H7 (cell line): ENCODE data around the gene HS6ST3. TPM values are rescaled to one million over a fixed set of nuclear protein-coding genes. Genes with fewer than 3 reads are reported as not detected.

ENCODE experiments used
- DNase-seq: peaks from one replicate; pipeline ENCODE4 v3.0.0; 2012
- H3K27me3 ChIP-seq: 2 replicates; pipeline ENCODE4 v1.6.0; 2011; ENCODE audit warnings: mild to moderate bottlenecking, low read length; ENCODE audit not compliant: control insufficient read depth, insufficient read depth
- H3K36me3 ChIP-seq: replicated peaks from 2 replicates; pipeline ENCODE4 v1.5.1; 2011; ENCODE audit warnings: low read length; ENCODE audit not compliant: control insufficient read depth, insufficient read depth
- H3K4me3 ChIP-seq: 2 replicates; pipeline ENCODE4 v1.5.1; 2011; ENCODE audit warnings: low read depth, mild to moderate bottlenecking, control low read depth, low read length, moderate library complexity; ENCODE audit not compliant: insufficient read depth
- total RNA-seq: library from RNA; depleted of rRNA; stranded (reverse); fragments of >200 nt; shearing (Covaris generic); gene quantifications from 2 replicates; pipeline ENCODE4 v1.2.3, GENCODE V29; 2014

The HS6ST3 gene
- total RNA-seq, 1 experiment from 2014 or later = 0.21 TPM

- H3K4me3 ChIP-seq = no peak overlapping the region
- H3K27me3 ChIP-seq = no peaks in the 10 kb centered on the region
- no peak for DNase-seq
- H3K36me3 ChIP-seq = no peaks in the 10 kb centered on the region
Observed at GRCh38 chr13:96792736-96793403, 703.0 kb downstream of the HS6ST3 start.

GRCh38 chr13:96793404-96793755 lies 703.5 kb downstream of the HS6ST3 start:
- H3K4me3 ChIP-seq = no peak overlapping the region
- H3K36me3 ChIP-seq = no peaks in the 10 kb centered on the region
- DNase-seq = no peak
- no peaks in the 10 kb centered on the region for H3K27me3 ChIP-seq

- DNase-seq = no peak
- no peaks in the 10 kb centered on the region for H3K27me3 ChIP-seq
- no peak overlapping the region for H3K4me3 ChIP-seq
Observed at GRCh38 chr13:96794669-96795068, 704.8 kb downstream of the HS6ST3 start.

GRCh38 chr13:96795670-96796069 lies 705.8 kb downstream of the HS6ST3 start:
- H3K27me3 ChIP-seq = no peaks in the 10 kb centered on the region
- DNase-seq = no peak
- no peak overlapping the region for H3K4me3 ChIP-seq
- H3K36me3 ChIP-seq = no peaks in the 10 kb centered on the region

More at GRCh38 chr13:96794669-96795068, 704.8 kb downstream of the HS6ST3 start:
- H3K36me3 ChIP-seq = no peaks in the 10 kb centered on the region

DNA sequence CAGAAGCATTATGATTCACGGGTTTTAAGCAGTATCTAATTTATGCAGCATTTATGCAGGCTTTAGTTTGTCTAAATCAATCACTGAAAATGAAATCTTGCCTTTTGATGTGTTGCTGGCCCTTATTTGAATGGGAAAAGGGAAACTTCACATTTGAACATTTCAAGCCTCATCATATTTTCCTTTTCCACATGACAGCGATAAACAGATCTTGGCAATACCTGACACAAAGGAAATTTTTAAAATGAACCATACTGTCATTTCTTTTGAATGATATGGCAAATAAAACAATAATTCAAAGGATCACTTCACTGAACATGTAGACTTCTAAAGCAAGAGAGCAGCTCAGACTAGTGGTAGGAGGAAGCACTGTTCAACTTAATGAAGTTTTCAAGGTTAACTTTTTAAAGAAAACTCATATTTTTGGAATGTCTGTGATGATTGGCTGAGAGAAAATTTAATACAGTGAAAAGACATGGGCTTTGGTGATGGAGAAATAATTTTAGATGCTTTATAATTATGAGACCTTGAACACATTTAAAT lies 706.3 kb downstream of the HS6ST3 start:
- Histone ChIP-seq H3K27me3 (no peaks in the 10 kb centered on the region), H3K36me3 (no peaks in the 10 kb centered on the region), H3K4me3 (no peak overlapping the region)
- no peak for DNase-seq

- H3K27me3 ChIP-seq = no peaks in the 10 kb centered on the region
- no peak for DNase-seq
- H3K36me3 ChIP-seq = no peaks in the 10 kb centered on the region
- H3K4me3 ChIP-seq = no peak overlapping the region
Observed at GRCh38 chr13:96797136-96797535, 707.2 kb downstream of the HS6ST3 start.

- no peak for DNase-seq
- Histone ChIP-seq H3K4me3 (no peak overlapping the region), H3K36me3 (no peaks in the 10 kb centered on the region), H3K27me3 (no peaks in the 10 kb centered on the region)
Observed at GRCh38 chr13:96803456-96804100, 713.7 kb downstream of the HS6ST3 start.

- DNase-seq = no peak
- Histone ChIP-seq H3K36me3 (no peaks in the 10 kb centered on the region), H3K27me3 (no peaks in the 10 kb centered on the region), H3K4me3 (no peak overlapping the region)
Observed at GRCh38 chr13:96804174-96804573, 714.3 kb downstream of the HS6ST3 start.

GRCh38 chr13:96806746-96807145 lies 716.8 kb downstream of the HS6ST3 start:
- no peak overlapping the region for H3K4me3 ChIP-seq
- DNase-seq = no peak
- H3K27me3 ChIP-seq = no peaks in the 10 kb centered on the region
- no peaks in the 10 kb centered on the region for H3K36me3 ChIP-seq

- Histone ChIP-seq H3K36me3 (no peaks in the 10 kb centered on the region), H3K27me3 (no peaks in the 10 kb centered on the region), H3K4me3 (no peak overlapping the region)
- no peak for DNase-seq
Observed at GRCh38 chr13:96809366-96810096, 719.6 kb downstream of the HS6ST3 start.

DNA sequence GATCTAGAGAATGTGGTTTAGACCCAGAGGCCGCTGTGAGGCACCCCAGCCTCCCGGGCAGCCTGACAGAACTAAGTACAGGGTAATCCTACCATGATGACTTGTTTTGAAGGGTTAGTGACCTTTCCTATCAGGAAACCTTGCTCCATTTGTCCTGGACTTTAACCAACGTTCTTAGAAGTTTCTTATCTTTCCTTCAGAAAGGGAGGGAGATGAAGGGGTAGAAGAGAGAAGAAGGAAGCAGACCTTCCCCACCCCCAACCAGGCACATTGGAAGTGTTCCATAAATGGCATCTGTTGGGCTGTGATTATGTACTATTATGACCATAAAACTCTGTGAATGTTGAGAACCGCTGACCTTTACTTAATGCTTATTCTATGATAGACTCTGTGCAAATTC lies 720.2 kb downstream of the HS6ST3 start:
- Histone ChIP-seq H3K4me3 (no peak overlapping the region), H3K27me3 (no peaks in the 10 kb centered on the region), H3K36me3 (no peaks in the 10 kb centered on the region)
- DNase-seq = no peak

DNA sequence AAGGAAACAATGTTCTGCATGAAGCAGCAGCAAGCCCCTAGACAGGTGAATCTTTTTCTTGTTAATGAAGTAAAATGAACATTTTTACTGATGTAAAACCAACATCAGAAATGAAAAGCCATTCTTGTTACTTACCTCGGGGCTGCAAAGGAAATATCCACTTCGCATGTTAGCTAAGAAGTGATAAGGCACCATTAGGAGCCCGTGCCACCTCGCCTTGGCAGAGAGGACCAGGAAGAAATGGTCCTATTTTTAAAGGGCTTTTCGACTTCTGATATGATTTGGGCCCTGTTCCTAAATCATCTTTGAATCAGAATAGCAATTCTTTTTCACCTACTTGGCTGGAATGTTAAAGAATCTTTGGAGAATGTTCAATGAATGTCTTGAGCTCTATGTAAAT lies 721.1 kb downstream of the HS6ST3 start:
- no peaks in the 10 kb centered on the region for H3K27me3 ChIP-seq

DNA sequence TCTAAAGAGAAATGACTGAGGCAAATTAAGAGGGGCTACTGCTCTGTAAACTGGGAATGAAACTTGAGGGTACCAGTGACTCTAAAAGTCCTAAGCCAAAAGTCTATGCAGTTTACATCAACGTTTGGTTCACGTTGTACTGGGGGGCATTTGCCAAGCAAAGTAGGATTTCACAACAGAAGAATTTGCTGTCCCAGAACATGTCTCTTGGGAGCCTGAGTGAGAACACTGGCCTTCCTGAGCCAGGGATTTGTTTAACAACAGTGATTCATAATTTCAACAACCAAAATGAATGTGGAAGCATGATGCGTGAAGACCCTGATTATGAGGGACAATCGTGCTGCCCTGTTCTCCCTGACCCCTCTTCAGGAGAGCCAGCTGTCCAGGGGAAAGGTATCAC lies 726.4 kb downstream of the HS6ST3 start:
- no peaks in the 10 kb centered on the region for H3K36me3 ChIP-seq
- DNase-seq = no peak
- H3K27me3 ChIP-seq = no peaks in the 10 kb centered on the region
- no peak overlapping the region for H3K4me3 ChIP-seq

More for the DNA sequence above, 721.1 kb downstream of the HS6ST3 start:
- DNase-seq = no peak
- Histone ChIP-seq H3K4me3 (no peak overlapping the region), H3K36me3 (no peaks in the 10 kb centered on the region)

DNA sequence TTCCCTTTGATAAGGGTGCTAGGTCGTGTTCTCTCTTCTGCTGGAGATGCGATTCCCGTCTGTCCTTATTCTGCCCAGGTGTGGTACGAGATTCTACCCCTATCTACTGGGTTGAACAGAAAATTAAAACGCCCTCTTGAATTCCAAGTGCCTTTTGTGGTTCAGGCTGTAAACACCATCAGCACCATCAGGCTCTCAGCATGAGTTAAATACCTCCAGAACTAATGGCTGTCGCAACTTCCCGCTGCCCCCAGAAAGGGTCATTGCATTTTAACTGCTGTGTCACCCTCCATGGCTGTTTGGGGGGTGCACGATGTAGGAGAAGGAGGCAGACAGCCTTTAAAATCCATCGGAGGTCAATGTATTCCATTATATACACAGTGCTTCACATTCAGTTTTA lies 727.0 kb downstream of the HS6ST3 start:
- H3K4me3 ChIP-seq = no peak overlapping the region
- H3K27me3 ChIP-seq = no peaks in the 10 kb centered on the region
- DNase-seq = peak; percentile 10
- no peaks in the 10 kb centered on the region for H3K36me3 ChIP-seq
